ENCODE data around the gene ADGRA1.

The ADGRA1 gene

DNA sequence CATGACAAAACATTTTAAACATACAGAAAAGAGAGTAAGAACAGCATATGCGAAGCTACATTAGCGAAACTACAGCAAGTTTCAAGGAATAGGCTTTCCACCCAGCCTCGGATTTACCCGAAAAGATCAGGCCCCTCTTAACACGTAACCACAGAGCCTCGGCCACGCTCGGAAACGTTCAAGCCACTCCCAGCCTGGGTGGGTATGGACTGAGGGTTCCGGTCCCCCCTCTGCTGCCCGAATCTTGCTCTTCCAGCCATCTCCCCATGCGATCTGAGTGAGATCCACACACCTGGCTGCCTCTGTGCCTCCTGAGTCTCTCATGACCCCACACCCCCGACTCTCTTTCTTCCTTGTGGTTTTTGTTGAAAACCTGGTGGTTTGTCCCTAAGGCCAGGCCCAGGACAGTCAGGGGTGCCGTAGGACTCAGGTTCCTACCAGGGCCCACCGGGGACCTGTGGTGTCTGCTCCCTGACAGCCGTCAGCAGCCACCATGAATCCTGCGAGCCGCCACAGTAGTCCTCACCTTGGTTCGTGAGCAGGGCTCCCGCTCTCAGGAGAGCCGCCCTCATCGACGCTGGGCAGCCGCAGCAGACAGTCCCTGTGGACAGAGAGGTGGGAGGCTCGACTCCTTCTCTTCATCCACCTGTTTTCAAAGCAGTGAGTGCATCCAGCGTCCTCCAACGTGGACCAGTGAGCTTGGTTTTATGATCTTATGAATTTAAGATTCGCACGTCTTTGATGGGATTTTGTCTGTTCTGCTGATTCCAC, 90.8 kb downstream of the ADGRA1 start:
- no peak for DNase-seq (ENCODE audit: low read depth)

DNA sequence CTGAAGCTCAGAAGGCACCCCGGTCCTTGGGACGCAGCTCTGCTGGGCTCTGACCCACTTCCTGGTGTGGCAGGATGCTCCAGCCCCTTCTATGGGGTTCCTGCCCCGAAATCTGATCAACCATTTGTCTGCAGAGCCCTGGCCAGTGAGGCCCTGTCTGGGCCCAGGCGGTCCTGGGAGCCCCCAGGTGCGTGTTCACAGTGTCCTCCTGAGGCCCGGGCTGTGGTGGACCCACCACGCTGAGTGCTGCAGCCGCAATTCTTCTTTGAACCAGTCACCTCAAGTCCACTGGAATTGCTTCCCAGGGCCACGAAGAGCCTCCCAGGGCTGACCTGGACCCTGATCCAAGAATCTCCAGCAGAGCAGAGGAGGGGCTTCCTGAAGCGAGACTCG, 91.4 kb downstream of the ADGRA1 start:
- DNase-seq (ENCODE audit: low read depth) = no peak

DNA sequence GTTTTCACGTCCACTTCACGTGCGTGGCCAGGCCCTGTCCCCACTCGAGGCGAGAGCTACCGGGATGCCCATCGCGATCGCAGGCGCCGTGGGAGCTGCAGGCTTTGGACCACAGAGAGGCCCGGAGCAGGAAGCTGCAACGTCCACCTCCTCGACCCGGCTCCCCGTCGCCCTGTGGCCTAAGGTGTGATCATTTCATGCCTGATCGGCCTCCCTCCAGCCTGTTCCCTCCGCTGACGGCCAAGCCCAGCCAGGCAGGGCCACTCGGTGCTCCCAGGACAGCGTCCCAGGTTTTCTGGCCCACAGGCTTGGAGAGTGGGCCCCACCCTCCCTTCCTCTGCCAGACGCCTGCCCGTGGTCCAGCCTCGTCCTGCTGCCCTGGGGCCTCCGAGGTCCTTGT, 91.9 kb downstream of the ADGRA1 start:
- DNase-seq (ENCODE audit: low read depth) = no peak

DNA sequence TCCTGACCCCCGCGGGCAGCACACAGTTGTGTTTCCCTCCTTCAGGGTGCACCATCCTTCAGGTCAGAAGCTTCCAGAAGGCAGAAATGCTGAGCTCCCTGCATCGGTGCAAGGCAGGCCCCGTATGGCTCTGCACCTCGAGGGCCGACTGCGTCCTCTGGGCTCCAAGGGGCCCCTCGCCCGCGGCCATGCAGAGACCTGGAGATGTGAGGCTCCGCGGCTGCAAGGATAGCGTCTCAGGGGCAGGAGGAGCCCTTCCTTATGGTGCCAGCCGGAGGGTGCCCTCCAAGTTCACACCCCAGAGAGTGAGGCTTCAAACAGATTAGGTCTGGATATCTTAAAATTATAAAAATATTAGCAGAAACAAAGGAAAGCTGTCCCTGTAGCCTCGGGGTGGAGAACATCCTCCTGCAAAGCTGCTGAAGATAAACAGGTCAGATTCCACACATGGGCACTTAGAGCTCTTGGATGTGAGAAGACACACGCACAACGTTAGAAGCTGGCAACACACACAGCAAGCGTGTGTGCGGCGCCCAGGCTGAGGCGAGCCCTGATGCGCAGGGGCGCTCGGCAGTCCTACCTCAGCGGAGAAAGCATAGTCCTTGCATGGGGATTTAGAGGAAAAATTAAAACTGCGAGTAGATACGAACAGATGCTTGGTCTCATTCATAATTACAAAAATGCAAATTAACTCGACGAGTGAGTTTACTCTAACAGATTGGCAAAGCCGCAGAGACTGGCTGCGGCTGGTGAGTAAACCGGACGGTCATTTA, 92.7 kb downstream of the ADGRA1 start:
- DNase-seq (ENCODE audit: low read depth) = no peak

DNA sequence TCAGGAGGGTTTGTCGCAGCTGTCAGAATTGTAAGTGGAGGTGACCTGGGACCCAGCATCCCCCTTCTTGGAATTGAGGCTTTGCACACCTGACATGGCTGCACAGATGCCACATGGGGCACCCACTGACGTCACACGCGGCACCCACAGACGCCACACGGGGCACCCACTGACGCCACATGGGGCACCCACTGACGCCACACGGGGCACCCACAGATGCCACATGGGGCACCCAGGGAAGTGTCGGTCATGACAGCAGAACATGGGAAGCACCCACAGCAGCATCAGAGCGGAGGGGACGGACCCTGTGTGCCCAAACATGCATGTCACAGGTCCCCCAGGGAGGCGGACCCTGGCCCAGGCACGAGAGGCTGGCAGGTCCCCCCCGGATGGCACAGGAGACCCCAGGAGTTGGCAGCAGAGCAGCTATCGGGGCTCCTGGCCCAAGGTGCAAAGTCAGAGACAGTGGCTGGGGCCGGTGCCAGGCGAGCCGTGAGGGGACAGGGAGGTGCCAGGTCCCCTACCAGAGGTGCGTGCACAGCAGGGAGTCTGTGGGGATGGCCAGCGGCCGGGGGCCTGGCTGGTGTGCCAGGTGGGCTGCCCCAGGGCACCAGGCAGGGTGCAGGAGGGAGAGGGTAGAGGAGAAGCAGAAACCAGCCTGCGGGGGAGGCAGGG, 93.4 kb downstream of the ADGRA1 start:
- DNase-seq (ENCODE audit: low read depth) = no peak

All from activated T-cell treated with anti-CD3 and anti-CD28 coated beads for 1 hour (primary cell).